Activated B cell treated with CpG ODN at 0.5 μM for 24 hours (primary cell): Measurements from ENCODE around the gene LRIT3. TPM values are rescaled to one million over a fixed set of nuclear protein-coding genes. Genes with fewer than 3 reads are reported as not detected.
"Not testable (repeated sequence)": the region's sequence is repeated elsewhere in the genome, so short reads cannot be mapped to it uniquely, and the experiment has no call there.

ENCODE experiments used
- ATAC-seq: fragments of 200-7000 bp; cut with Tn5 transposase; one replicate; pipeline ENCODE4 v1.10.0; 2021; ENCODE audit warnings: low read depth, mild to moderate bottlenecking, moderate library complexity
- CTCF ChIA-PET: fragments of 350-600 bp; sonication (Branson Sonifier 250); formaldehyde crosslinking; loops from one replicate; lab custom pipeline; 2021; ENCODE audit warnings: antibody characterized with exemption; lab: Charles Lee
- POLR2A ChIA-PET: fragments of 350-600 bp; sonication (Branson Sonifier 250); formaldehyde crosslinking; loops from one replicate; lab custom pipeline; 2021; ENCODE audit warnings: antibody characterized with exemption; lab: Charles Lee
- DNase-seq: peaks from one replicate; pipeline ENCODE4 v3.0.0; 2022
- H3K27ac Mint-ChIP-seq: one replicate; pipeline ENCODE4 v1.8.0; 2020; ENCODE audit warnings: mixed read lengths
- H3K27me3 Mint-ChIP-seq: one replicate; pipeline ENCODE4 v1.8.0; 2021; ENCODE audit warnings: mixed read lengths
- H3K36me3 Mint-ChIP-seq: one replicate; pipeline ENCODE4 v1.8.0; 2021; ENCODE audit warnings: low read depth, mixed read lengths
- H3K4me1 Mint-ChIP-seq: one replicate; pipeline ENCODE4 v1.8.0; 2021; ENCODE audit warnings: mixed read lengths
- H3K4me3 Mint-ChIP-seq: one replicate; pipeline ENCODE4 v1.8.0; 2020; ENCODE audit warnings: mild to moderate bottlenecking, mixed read lengths
- H3K9me3 Mint-ChIP-seq: one replicate; pipeline ENCODE4 v1.8.0; 2020; ENCODE audit warnings: mixed read lengths
- intact Hi-C: fragments of 100-400 bp; cut with micrococcal nuclease; formaldehyde crosslinking; loops from one replicate; pipeline ENCODE4 v1.15.1; 2024
- total RNA-seq: library from RNA; stranded (reverse); gene quantifications from 2 replicates; pipeline ENCODE4 v1.2.3, GENCODE V29; 2022
- TF ChIP-seq, protein P1 (sequence below): fragments of 200-600 bp; IDR thresholded peaks from one replicate; pipeline ENCODE4 v1.8.0; 2022; ENCODE audit warnings: antibody characterized with exemption, mild to moderate bottlenecking

The LRIT3 gene
- total RNA-seq, 1 donor from 2014 or later = 0.22 TPM

DNA sequence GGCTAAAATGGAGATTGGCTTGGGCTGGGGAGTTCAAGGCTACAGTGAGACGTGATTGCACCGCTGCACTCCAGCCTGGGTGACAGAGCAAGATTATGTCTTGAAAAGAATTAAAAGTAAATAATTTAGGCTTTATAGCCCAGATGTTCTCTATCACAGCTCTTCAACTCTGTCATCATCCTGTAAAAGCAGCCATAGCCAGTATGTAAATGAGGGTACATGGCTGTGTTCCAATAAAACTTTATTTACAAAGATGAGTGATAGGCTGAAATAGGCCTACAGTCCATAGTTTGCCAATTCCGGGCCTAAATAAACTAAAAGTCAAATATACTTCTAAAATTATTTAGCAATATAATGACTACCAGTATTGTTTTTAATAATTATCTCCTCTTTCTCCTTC is 10.9 kb upstream of the LRIT3 start:
- POLR2A ChIA-PET = interaction anchor here (0.7 kb wide), 1 partner anchor 75 kb away, joined by 3 read pairs; no protein-coding TSS in a partner anchor
- no peaks in the 10 kb centered on the region for H3K4me1 Mint-ChIP-seq
- TF ChIP-seq, protein P1, sequence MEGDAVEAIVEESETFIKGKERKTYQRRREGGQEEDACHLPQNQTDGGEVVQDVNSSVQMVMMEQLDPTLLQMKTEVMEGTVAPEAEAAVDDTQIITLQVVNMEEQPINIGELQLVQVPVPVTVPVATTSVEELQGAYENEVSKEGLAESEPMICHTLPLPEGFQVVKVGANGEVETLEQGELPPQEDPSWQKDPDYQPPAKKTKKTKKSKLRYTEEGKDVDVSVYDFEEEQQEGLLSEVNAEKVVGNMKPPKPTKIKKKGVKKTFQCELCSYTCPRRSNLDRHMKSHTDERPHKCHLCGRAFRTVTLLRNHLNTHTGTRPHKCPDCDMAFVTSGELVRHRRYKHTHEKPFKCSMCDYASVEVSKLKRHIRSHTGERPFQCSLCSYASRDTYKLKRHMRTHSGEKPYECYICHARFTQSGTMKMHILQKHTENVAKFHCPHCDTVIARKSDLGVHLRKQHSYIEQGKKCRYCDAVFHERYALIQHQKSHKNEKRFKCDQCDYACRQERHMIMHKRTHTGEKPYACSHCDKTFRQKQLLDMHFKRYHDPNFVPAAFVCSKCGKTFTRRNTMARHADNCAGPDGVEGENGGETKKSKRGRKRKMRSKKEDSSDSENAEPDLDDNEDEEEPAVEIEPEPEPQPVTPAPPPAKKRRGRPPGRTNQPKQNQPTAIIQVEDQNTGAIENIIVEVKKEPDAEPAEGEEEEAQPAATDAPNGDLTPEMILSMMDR = no peak
- no peak overlapping the region for H3K4me3 Mint-ChIP-seq
- H3K27me3 Mint-ChIP-seq = no peaks in the 10 kb centered on the region
- CTCF ChIA-PET = no interaction called here
- no peak for ATAC-seq
- no peak overlapping the region for H3K27ac Mint-ChIP-seq
- no peaks in the 10 kb centered on the region for H3K36me3 Mint-ChIP-seq
- intact Hi-C loops = no loop called here
- no peaks in the 10 kb centered on the region for H3K9me3 Mint-ChIP-seq
- DNase-seq = no peak

DNA sequence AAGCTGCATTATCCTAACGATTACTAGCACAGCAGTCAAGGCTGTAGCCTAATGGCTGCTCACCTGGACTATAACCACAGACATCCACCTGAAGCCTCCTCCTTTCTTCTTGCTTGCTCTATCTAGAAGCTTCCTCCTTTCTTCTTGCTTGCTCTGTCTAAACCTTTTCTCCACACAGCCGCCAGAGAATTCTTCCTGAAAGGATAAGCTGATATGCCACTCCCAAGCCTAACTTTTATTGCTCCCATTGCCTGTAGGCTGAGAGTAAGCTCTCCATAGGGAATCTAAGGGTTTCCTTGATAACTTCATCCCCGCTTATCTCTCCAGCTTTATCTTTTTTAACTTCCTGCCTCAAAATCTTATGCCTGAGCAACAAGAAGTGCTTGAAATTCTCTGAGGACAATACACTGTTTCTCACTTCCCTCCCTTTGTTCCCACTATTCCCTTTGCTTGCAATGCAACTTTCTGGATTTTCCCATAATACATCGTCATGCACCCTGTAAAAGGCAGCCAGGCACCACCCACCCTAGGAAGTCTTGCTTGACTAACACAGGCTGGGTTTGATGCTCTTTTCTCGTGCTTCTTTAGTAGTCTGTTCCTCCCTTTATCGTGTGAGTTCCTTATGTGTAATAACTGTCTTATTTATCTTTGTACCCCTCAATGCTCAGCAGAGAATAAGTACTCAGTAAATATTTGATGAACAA is 1.4 kb upstream of the LRIT3 start:
- TF ChIP-seq, protein P1 = no peak
- intact Hi-C loops = no loop called here
- DNase-seq (no peak), ATAC-seq (no peak)
- CTCF ChIA-PET = no interaction called here
- Mint-ChIP-seq H3K27me3 (no peaks in the 10 kb centered on the region), H3K4me1 (no peaks in the 10 kb centered on the region), H3K9me3 (no peaks in the 10 kb centered on the region), H3K4me3 (no peak overlapping the region), H3K36me3 (no peaks in the 10 kb centered on the region), H3K27ac (no peak overlapping the region)
- POLR2A ChIA-PET = no interaction called here

DNA sequence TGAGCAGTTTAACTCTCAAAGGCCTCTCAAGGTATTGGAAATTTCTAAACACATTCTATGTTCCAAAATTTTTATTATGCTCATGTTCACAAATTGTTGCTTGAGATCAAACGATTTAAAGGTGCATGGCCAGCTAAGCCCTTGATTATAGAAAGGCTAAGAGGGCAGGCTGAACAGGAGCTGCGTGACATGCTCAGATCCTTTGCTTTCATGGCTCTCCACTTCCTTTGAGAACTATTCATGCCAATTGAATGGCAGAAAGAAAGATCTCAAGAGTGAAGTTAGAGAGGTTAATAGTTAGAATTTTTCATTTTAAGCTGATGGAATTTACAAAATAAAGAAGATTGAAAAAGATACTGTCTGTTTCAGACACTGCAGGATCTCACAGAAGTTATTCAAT is 594 bp downstream of the LRIT3 start:
- ChIA-PET POLR2A (no interaction called here), CTCF (no interaction called here)
- Mint-ChIP-seq H3K4me1 (no peaks in the 10 kb centered on the region), H3K9me3 (no peaks in the 10 kb centered on the region), H3K36me3 (no peaks in the 10 kb centered on the region), H3K4me3 (no peak overlapping the region), H3K27me3 (no peaks in the 10 kb centered on the region), H3K27ac (no peak overlapping the region)
- intact Hi-C loops = no loop called here
- TF ChIP-seq, protein P1 = no peak
- ATAC-seq = no peak
- DNase-seq = no peak

DNA sequence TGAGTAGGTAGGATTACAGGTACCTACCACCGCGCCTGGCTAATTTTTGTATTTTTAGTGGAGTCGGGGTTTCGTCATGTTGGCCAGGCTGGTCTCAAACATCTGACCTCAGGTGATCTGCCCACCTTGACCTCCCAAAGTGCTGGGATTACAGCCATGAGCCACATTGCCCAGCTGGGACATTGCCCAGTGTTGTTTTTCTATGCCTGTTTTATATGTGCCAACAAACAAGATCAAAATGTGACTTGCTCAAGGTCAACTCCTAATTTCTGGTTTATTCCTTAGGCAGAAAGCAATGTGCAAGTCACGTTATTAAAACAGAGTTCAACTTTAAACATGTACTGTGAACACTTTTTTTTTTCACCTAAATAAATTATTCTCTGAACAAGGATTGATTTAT is 2.7 kb downstream of the LRIT3 start:
- Mint-ChIP-seq H3K4me3 (no peak overlapping the region), H3K27ac (no peak overlapping the region)
- POLR2A ChIA-PET = no interaction called here

DNA sequence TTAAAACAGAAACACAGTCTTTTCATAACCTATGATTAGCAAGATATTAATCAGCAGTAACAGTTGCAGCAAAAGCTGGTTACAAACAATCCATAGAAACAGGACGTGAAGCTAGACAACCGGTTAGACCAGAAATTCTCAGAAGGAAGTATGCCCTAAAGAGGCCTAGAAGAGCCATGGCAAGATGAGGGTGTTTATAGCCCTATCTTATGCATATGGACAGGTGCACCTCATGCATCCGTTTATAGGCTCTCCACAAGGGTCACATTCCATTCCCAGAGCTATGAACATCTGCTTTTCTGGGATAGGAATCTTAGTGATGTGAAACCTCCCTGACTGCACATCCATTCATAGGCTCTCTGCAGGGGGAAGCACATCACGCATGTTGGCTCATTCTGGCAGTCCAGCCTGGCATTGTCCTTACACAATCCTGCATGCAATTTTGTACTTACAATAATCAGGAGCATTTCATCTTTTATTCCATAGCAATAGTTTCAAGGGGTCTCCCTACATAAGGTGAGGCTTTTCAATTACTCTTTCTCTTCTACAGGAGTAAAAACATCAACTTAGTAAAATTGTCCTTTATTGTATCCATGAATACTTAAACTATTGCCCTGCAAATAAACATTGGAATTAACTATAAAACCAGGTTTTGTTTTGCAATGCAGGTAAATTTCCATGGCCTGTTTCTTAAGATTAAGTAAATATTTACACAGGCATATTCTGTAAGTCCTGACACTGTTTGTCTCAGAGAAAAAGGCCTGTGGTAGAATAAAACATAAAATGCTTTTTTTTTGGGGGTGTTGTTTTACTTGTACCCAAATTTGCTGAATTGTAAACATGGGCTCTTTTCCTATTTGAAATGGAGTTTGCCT is 11.8 kb downstream of the LRIT3 start:
- intact Hi-C loops, H3K4me3 Mint-ChIP-seq, H3K36me3 Mint-ChIP-seq, H3K27ac Mint-ChIP-seq, CTCF ChIA-PET, ATAC-seq, H3K27me3 Mint-ChIP-seq, DNase-seq, H3K4me1 Mint-ChIP-seq, POLR2A ChIA-PET: not testable (repeated sequence)
- peaks cover 20% of the 10 kb centered on the region for H3K9me3 Mint-ChIP-seq

More for the DNA sequence above, 2.7 kb downstream of the LRIT3 start:
- no peak for ATAC-seq
- Mint-ChIP-seq H3K4me1 (no peaks in the 10 kb centered on the region), H3K9me3 (no peaks in the 10 kb centered on the region), H3K27me3 (no peaks in the 10 kb centered on the region), H3K36me3 (no peaks in the 10 kb centered on the region)
- TF ChIP-seq, protein P1 = no peak
- DNase-seq = no peak
- intact Hi-C loops = no loop called here
- CTCF ChIA-PET = no interaction called here
